Measurements from ENCODE around the gene RAP1GAP. TPM values are rescaled to one million over a fixed set of nuclear protein-coding genes. Genes with fewer than 3 reads are reported as not detected.

The RAP1GAP gene
- total RNA-seq, 1 experiment from 2014 or later: 13.4 TPM

DNA sequence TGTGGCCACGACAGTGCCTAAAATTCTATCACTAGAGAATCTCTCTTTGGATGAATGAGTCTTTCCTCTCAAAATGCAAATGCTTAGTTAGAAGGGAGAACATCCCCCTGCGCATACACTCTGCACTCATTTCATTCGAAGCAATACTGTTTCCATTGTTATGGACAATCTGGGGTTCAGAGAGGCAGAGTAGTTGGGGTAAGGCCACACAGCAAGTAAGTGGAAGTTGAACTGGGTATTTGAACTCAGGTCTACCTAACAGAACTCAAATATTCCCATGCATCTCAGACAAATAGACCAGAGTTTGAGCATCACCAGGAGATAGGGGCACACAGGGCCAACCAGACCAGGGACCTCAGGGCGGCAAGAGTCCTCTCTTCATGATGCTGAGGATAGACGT lies 25.5 kb downstream of the RAP1GAP start:
- Histone ChIP-seq H3K79me2 (ENCODE audit: insufficient read depth, low read length) (no peaks in the 10 kb centered on the region), H3K27ac (ENCODE audit: low read depth, low read length) (no peak overlapping the region), H3K4me2 (ENCODE audit: low read length) (no peak overlapping the region), H3K9me2 (ENCODE audit: insufficient read depth) (no peaks in the 10 kb centered on the region), H4K20me1 (ENCODE audit: insufficient read depth) (no peaks in the 10 kb centered on the region), H3K4me1 (ENCODE audit: control insufficient read depth in 1 of 2, insufficient read depth in 2 of 2, low read length in 2 of 2) (peaks cover 16 to 35% of the 10 kb centered on the region in 2 experiments), H3K27me3 (ENCODE audit: insufficient read depth, low read length) (no peaks in the 10 kb centered on the region), H3K9me3 (ENCODE audit: control insufficient read depth in 1 of 2, insufficient read depth in 1 of 2, low read depth in 1 of 2, low read length in 2 of 2) (no peaks in the 10 kb centered on the region), H3K36me3 (ENCODE audit: control insufficient read depth in 1 of 2, insufficient read depth in 2 of 2, low read length in 2 of 2) (no peaks in the 10 kb centered on the region), H3K4me3 (replicated peaks in 1 of 2; ENCODE audit: low read depth in 1 of 2, low read length in 2 of 2) (no peak overlapping the region), H3K9ac (ENCODE audit: low read length) (no peak overlapping the region), H2AFZ (ENCODE audit: low read depth, low read length, poor library complexity, severe bottlenecking) (no peak overlapping the region)
- POLR2A ChIA-PET: no interaction called here
- DNase-seq (ENCODE audit: low read depth, low spot score) (no peak), ATAC-seq (no peak)
- CTCF ChIA-PET: no interaction called here
- no TSS peak for BruUV-seq (replicated peaks)
- intact Hi-C loops (cut with micrococcal nuclease): no loop called here
- TF ChIP-seq SRF (IDR thresholded peaks at IDR 0.05; ENCODE audit: low read depth) (no peak), CEBPB (IDR thresholded peaks at IDR 0.05; ENCODE audit: low read depth) (no peak), ZNF274 (IDR thresholded peaks at IDR 0.05; ENCODE audit: low read depth, low read length) (no peak), EZH2phosphoT487 (IDR thresholded peaks at IDR 0.05; ENCODE audit: borderline replicate concordance) (no peak), SP1 (IDR thresholded peaks at IDR 0.05; ENCODE audit: low read depth) (no peak), JUND (IDR thresholded peaks at IDR 0.05) (no peak), ZFX (IDR thresholded peaks at IDR 0.05) (no peak), TCF7L2 (IDR thresholded peaks at IDR 0.05; ENCODE audit: borderline replicate concordance, extremely low read depth, insufficient read depth, insufficient read length) (no peak)
- TF ChIP-seq, protein P1, sequence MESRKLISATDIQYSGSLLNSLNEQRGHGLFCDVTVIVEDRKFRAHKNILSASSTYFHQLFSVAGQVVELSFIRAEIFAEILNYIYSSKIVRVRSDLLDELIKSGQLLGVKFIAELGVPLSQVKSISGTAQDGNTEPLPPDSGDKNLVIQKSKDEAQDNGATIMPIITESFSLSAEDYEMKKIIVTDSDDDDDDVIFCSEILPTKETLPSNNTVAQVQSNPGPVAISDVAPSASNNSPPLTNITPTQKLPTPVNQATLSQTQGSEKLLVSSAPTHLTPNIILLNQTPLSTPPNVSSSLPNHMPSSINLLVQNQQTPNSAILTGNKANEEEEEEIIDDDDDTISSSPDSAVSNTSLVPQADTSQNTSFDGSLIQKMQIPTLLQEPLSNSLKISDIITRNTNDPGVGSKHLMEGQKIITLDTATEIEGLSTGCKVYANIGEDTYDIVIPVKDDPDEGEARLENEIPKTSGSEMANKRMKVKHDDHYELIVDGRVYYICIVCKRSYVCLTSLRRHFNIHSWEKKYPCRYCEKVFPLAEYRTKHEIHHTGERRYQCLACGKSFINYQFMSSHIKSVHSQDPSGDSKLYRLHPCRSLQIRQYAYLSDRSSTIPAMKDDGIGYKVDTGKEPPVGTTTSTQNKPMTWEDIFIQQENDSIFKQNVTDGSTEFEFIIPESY (IDR thresholded peaks at IDR 0.05; ENCODE audit: extremely low read depth, insufficient replicate concordance, low read length): no peak
- TF ChIP-seq, protein P2, sequence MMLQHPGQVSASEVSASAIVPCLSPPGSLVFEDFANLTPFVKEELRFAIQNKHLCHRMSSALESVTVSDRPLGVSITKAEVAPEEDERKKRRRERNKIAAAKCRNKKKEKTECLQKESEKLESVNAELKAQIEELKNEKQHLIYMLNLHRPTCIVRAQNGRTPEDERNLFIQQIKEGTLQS (IDR thresholded peaks at IDR 0.05): no peak
- TF ChIP-seq, protein P3, sequence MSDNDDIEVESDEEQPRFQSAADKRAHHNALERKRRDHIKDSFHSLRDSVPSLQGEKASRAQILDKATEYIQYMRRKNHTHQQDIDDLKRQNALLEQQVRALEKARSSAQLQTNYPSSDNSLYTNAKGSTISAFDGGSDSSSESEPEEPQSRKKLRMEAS (IDR thresholded peaks at IDR 0.05): no peak
- RAD21 ChIA-PET (ENCODE audit: low non-redundant PET in 1 of 2, low total read pairs in 2 of 2, uncharacterized antibody in 2 of 2, unreplicated experiment in 2 of 2): no interaction called here

All from HCT116 (cell line).